Measurements from ENCODE around the gene NTPCR.
"Not testable (repeated sequence)": the region's sequence is repeated elsewhere in the genome, so short reads cannot be mapped to it uniquely, and the experiment has no call there.

The NTPCR gene

GRCh38 chr1:232995189-232995588 lies 44.8 kb downstream of the NTPCR start:
- no peak for TF ChIP-seq CTCF (IDR thresholded peaks at IDR 0.05; ENCODE audit: insufficient read depth, low read depth, low read length, missing control alignments)
- no peak overlapping the region for H3K4me3 ChIP-seq (ENCODE audit: low read length)
- no peak for DNase-seq (ENCODE audit: low read depth)

GRCh38 chr1:232996143-232996542 lies 45.7 kb downstream of the NTPCR start:
- no peak for DNase-seq (ENCODE audit: low read depth)
- no peak overlapping the region for H3K4me3 ChIP-seq (ENCODE audit: low read length)
- TF ChIP-seq CTCF (IDR thresholded peaks at IDR 0.05; ENCODE audit: insufficient read depth, low read depth, low read length, missing control alignments) = no peak

- no peak for TF ChIP-seq CTCF (IDR thresholded peaks at IDR 0.05; ENCODE audit: insufficient read depth, low read depth, low read length, missing control alignments)
- no peak for DNase-seq (ENCODE audit: low read depth)
- H3K4me3 ChIP-seq (ENCODE audit: low read length) = no peak overlapping the region
Measured at GRCh38 chr1:232998138-232998537, 47.7 kb downstream of the NTPCR start.

- TF ChIP-seq CTCF (IDR thresholded peaks at IDR 0.05; ENCODE audit: insufficient read depth, low read depth, low read length, missing control alignments) = no peak
- no peak for DNase-seq (ENCODE audit: low read depth)
- H3K4me3 ChIP-seq (ENCODE audit: low read length) = no peak overlapping the region
Measured at GRCh38 chr1:232998646-232999045, 48.2 kb downstream of the NTPCR start.

- no peak for TF ChIP-seq CTCF (IDR thresholded peaks at IDR 0.05; ENCODE audit: insufficient read depth, low read depth, low read length, missing control alignments)
- H3K4me3 ChIP-seq (ENCODE audit: low read length) = no peak overlapping the region
- no peak for DNase-seq (ENCODE audit: low read depth)
Measured at GRCh38 chr1:232999956-233000625, 49.7 kb downstream of the NTPCR start.

GRCh38 chr1:233003638-233004037 lies 53.2 kb downstream of the NTPCR start:
- H3K4me3 ChIP-seq (ENCODE audit: low read length) = not testable (repeated sequence)

GRCh38 chr1:233004451-233004850 lies 54.0 kb downstream of the NTPCR start:
- no peak overlapping the region for H3K4me3 ChIP-seq (ENCODE audit: low read length)
- TF ChIP-seq CTCF (IDR thresholded peaks at IDR 0.05; ENCODE audit: insufficient read depth, low read depth, low read length, missing control alignments) = no peak
- no peak for DNase-seq (ENCODE audit: low read depth)

More at GRCh38 chr1:233003638-233004037, 53.2 kb downstream of the NTPCR start:
- DNase-seq (ENCODE audit: low read depth) = not testable (repeated sequence)

All from epithelial cell of esophagus (primary cell).